ENCODE data around the gene SORCS2.

DNA sequence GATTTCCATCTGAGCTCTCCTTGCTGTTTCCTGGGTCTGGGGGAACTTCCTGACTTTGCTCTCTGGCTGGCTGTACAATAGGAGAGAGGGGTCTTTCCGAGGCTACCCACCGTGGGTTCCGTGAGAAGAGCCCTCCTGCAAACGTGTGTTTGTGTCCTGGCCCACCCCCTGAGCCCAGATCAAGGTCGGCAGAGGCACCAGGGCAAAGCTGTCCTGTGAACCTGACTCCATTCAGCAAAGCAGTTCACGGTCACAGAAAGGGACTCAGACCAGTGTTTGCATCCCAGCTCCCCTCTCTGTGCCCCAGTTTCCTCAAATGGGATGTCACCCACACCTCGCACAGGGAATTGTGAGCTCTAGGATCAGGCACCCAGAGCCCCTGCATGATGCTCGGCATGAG is 339.7 kb downstream of the SORCS2 start:
- TF ChIP-seq EZH2 (IDR thresholded peaks at IDR 0.05; ENCODE audit: low read length, unreplicated experiment) (no peak), CTCF (conservative IDR thresholded peaks at IDR 0.05; ENCODE audit: low read depth, low read length) (no peak)

All from PC-3 (cell line).